Liver (tissue), 9 donors: Measurements from ENCODE around the gene NSMF. TPM values are rescaled to one million over a fixed set of nuclear protein-coding genes. Genes with fewer than 3 reads are reported as not detected.

ENCODE experiments used
- DNase-seq: peaks from one replicate; pipeline ENCODE4 v3.0.0-alpha.2; 2017; ENCODE audit warnings: low spot score
- H3K27ac ChIP-seq, 2 donors: one replicate each; pipeline ENCODE4 v1.7.0; 2013; ENCODE audit warnings: inconsistent platforms in 2 of 2, low read length in 2 of 2, control low read depth in 1 of 2, low read depth in 1 of 2, mild to moderate bottlenecking in 1 of 2
- H3K27me3 ChIP-seq, 4 donors: one replicate each; pipeline versions ENCODE4 v1.6.1 to v1.7.0; 2013; ENCODE audit warnings: low read length in 3 of 4, inconsistent platforms in 1 of 4, mild to moderate bottlenecking in 1 of 4, moderate library complexity in 1 of 4; ENCODE audit not compliant: control insufficient read depth in 4 of 4, insufficient read depth in 4 of 4
- H3K36me3 ChIP-seq, 4 donors: one replicate each; pipeline versions ENCODE4 v1.6.1 to v1.7.0; 2013; ENCODE audit warnings: low read length in 3 of 4, mild to moderate bottlenecking in 3 of 4, low read depth in 1 of 4, moderate library complexity in 1 of 4; ENCODE audit not compliant: control insufficient read depth in 4 of 4, insufficient read depth in 3 of 4
- H3K4me1 ChIP-seq, 4 donors: one replicate each; pipeline versions ENCODE4 v1.6.1 to v1.7.0; 2013; ENCODE audit warnings: low read length in 3 of 4, mild to moderate bottlenecking in 3 of 4, moderate library complexity in 1 of 4; ENCODE audit not compliant: control insufficient read depth in 4 of 4, insufficient read depth in 4 of 4
- H3K4me3 ChIP-seq, 3 donors: one replicate each; pipeline versions ENCODE4 v1.6.1 to v1.7.0; 2013; ENCODE audit warnings: low read length in 3 of 3, control low read depth in 1 of 3, low read depth in 1 of 3, mild to moderate bottlenecking in 1 of 3
- H3K9ac ChIP-seq, 2 donors: one replicate each; pipeline ENCODE4 v1.7.0; 2013; ENCODE audit warnings: low read length in 2 of 2, mild to moderate bottlenecking in 2 of 2, moderate library complexity in 2 of 2, control low read depth in 1 of 2, low read depth in 1 of 2
- H3K9me3 ChIP-seq, 4 donors: one replicate each; pipeline versions ENCODE4 v1.6.1 to v1.7.0; 2013; ENCODE audit warnings: low read length in 3 of 4; ENCODE audit not compliant: control insufficient read depth in 4 of 4
- ATF3 ChIP-seq: IDR thresholded peaks from 2 replicates; pipeline ENCODE4 v1.6.1; 2016; ENCODE audit warnings: antibody characterized with exemption
- FOXA2 ChIP-seq: IDR thresholded peaks from 2 replicates; pipeline ENCODE4 v1.6.1; 2016; ENCODE audit warnings: antibody characterized with exemption
- GABPA ChIP-seq, 2 donors: IDR thresholded peaks in 1 of 2; conservative IDR thresholded peaks in 1 of 2; 2 replicates each; pipeline ENCODE4 v1.6.1; 2016; ENCODE audit warnings: antibody characterized with exemption in 2 of 2, mild to moderate bottlenecking in 1 of 2, moderate library complexity in 1 of 2
- HNF4A ChIP-seq, 2 donors: conservative IDR thresholded peaks; 2 replicates each; pipeline ENCODE4 v1.6.1; 2016; ENCODE audit warnings: antibody characterized with exemption in 2 of 2, mild to moderate bottlenecking in 2 of 2
- HNF4G ChIP-seq: IDR thresholded peaks from 2 replicates; pipeline ENCODE4 v1.6.1; 2016; ENCODE audit warnings: antibody characterized with exemption
- JUND ChIP-seq, 2 donors: IDR thresholded peaks; 2 replicates each; pipeline ENCODE4 v1.6.1; 2016; ENCODE audit warnings: antibody characterized with exemption in 2 of 2
- MAX ChIP-seq: IDR thresholded peaks from 2 replicates; pipeline ENCODE4 v1.6.1; 2016; ENCODE audit warnings: antibody characterized with exemption
- NR2F2 ChIP-seq: IDR thresholded peaks from 2 replicates; pipeline ENCODE4 v1.6.1; 2016; ENCODE audit warnings: antibody characterized with exemption
- RAD21 ChIP-seq, 2 donors: IDR thresholded peaks; 2 replicates each; pipeline ENCODE4 v1.6.1; 2016; ENCODE audit warnings: antibody characterized with exemption in 2 of 2, mild to moderate bottlenecking in 2 of 2
- REST ChIP-seq: IDR thresholded peaks from 2 replicates; pipeline ENCODE4 v1.6.1; 2016; ENCODE audit warnings: antibody characterized with exemption, mild to moderate bottlenecking
- SP1 ChIP-seq: IDR thresholded peaks from 2 replicates; pipeline ENCODE4 v1.6.1; 2018; ENCODE audit warnings: antibody characterized with exemption, mild to moderate bottlenecking
- TAF1 ChIP-seq: conservative IDR thresholded peaks from 2 replicates; pipeline ENCODE4 v1.6.1; 2016; ENCODE audit warnings: antibody characterized with exemption, mild to moderate bottlenecking
- YY1 ChIP-seq: IDR thresholded peaks from 2 replicates; pipeline ENCODE4 v1.6.1; 2016; ENCODE audit warnings: antibody characterized with exemption, mild to moderate bottlenecking
- WGBS: extraction: QIAGEN DNeasy Blood & Tissue Kit; methylation state at CpG from one replicate; pipeline ENCODE4 v1.1.7; 2013; 5-methylcytosine and 5-hydroxymethylcytosine counted together
- polyA plus RNA-seq, 2 donors: library from polyadenylated mRNA; stranded (reverse) in 1 of 2; unstranded in 1 of 2; fragments of 200-250 nt in 1 of 2; fragments of >200 nt in 1 of 2; fragmentation: Nextera tagmentation in 1 of 2; extraction: Ambion mirVana in 1 of 2; gene quantifications; one replicate each; pipeline versions ENCODE4 v1.2.1 to v1.2.3, GENCODE V29; 2013 to 2015
- total RNA-seq, 2 donors: library from RNA; depleted of rRNA; stranded (reverse); fragments of >200 nt; gene quantifications; one replicate each; pipeline ENCODE4 v1.2.3, GENCODE V29; 2014
- TF ChIP-seq, protein P1 (sequence below): fragments of 150-350 bp; IDR thresholded peaks from 2 replicates; pipeline ENCODE4 v1.5.1; 2017; ENCODE audit warnings: improper control_type of control experiment, low read depth, low read length; ENCODE audit not compliant: missing input control
- TF ChIP-seq, protein P2 (sequence below): IDR thresholded peaks from 2 replicates; pipeline ENCODE4 v1.6.1; 2016; ENCODE audit warnings: antibody characterized with exemption
- donor health status: healthy.
- donor health status: healthy.
- donor health status: healthy.
- donor health status: healthy.
- donor health status: healthy.

NSMF gene
- total and polyA plus RNA-seq, 4 donors, result 1.7 to 13.5 (median 8.7) TPM

DNA sequence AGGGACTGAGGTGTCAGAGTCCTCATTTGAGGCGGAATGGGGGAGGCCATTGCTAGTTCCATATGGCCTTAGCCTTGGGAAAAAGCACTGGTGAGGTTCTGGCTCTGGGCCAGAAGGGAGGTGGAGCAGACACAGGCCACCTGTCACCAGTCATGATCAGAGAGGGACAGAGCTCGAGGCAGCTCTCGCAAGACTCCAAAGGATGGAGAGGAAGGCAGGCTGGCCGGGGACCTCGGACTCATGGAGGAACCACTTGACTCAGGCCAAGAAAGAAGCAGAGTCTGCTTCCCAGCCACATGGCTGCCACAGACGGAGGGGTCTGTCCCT lies 29.2 kb upstream of the NSMF start (continued):
- no peak for TF ChIP-seq SP1
- TF ChIP-seq RAD21 (IDR thresholded peaks at IDR 0.05), result no peak
- no peak for TF ChIP-seq JUND (IDR thresholded peaks at IDR 0.05)
- TF ChIP-seq FOXA2, result no peak
- no peak for TF ChIP-seq TAF1
- no peak for TF ChIP-seq GABPA (IDR thresholded peaks at IDR 0.05 in 1 of 2, conservative IDR thresholded peaks at IDR 0.05 in 1 of 2)

GRCh38 chr9:137487454-137488326 lies 28.6 kb upstream of the NSMF start:
- Histone ChIP-seq H3K4me1 (no peaks in the 10 kb centered on the region), H3K9ac (no peak overlapping the region), H3K27me3 (no peaks in the 10 kb centered on the region), H3K36me3 (peaks cover 0 to 19% (median 4%) of the 10 kb centered on the region in 4 donors), H3K27ac (no peak overlapping the region), H3K4me3 (no peak overlapping the region), H3K9me3 (no peaks in the 10 kb centered on the region)
- TF ChIP-seq YY1 (no peak), ATF3 (no peak), TAF1 (no peak), GABPA (IDR thresholded peaks at IDR 0.05 in 1 of 2, conservative IDR thresholded peaks at IDR 0.05 in 1 of 2) (no peak), RAD21 (IDR thresholded peaks at IDR 0.05) (no peak), HNF4A (conservative IDR thresholded peaks at IDR 0.05) (no peak), SP1 (no peak), FOXA2 (no peak), HNF4G (no peak), MAX (no peak), NR2F2 (no peak), JUND (IDR thresholded peaks at IDR 0.05) (no peak), REST (no peak)
- TF ChIP-seq, protein P1, sequence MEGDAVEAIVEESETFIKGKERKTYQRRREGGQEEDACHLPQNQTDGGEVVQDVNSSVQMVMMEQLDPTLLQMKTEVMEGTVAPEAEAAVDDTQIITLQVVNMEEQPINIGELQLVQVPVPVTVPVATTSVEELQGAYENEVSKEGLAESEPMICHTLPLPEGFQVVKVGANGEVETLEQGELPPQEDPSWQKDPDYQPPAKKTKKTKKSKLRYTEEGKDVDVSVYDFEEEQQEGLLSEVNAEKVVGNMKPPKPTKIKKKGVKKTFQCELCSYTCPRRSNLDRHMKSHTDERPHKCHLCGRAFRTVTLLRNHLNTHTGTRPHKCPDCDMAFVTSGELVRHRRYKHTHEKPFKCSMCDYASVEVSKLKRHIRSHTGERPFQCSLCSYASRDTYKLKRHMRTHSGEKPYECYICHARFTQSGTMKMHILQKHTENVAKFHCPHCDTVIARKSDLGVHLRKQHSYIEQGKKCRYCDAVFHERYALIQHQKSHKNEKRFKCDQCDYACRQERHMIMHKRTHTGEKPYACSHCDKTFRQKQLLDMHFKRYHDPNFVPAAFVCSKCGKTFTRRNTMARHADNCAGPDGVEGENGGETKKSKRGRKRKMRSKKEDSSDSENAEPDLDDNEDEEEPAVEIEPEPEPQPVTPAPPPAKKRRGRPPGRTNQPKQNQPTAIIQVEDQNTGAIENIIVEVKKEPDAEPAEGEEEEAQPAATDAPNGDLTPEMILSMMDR, result no peak
- TF ChIP-seq, protein P2, sequence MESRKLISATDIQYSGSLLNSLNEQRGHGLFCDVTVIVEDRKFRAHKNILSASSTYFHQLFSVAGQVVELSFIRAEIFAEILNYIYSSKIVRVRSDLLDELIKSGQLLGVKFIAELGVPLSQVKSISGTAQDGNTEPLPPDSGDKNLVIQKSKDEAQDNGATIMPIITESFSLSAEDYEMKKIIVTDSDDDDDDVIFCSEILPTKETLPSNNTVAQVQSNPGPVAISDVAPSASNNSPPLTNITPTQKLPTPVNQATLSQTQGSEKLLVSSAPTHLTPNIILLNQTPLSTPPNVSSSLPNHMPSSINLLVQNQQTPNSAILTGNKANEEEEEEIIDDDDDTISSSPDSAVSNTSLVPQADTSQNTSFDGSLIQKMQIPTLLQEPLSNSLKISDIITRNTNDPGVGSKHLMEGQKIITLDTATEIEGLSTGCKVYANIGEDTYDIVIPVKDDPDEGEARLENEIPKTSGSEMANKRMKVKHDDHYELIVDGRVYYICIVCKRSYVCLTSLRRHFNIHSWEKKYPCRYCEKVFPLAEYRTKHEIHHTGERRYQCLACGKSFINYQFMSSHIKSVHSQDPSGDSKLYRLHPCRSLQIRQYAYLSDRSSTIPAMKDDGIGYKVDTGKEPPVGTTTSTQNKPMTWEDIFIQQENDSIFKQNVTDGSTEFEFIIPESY, result no peak
- DNase-seq, result no peak
- WGBS, result 87% methylated on average over 41 of the region's 41 CpGs
